ENCODE results near the gene AKAIN1.

Gene AKAIN1

GRCh38 chr18:5162111-5162510, 34.9 kb downstream of the AKAIN1 start:
- no peak for DNase-seq (ENCODE audit: low read depth in 2 of 2)

DNA sequence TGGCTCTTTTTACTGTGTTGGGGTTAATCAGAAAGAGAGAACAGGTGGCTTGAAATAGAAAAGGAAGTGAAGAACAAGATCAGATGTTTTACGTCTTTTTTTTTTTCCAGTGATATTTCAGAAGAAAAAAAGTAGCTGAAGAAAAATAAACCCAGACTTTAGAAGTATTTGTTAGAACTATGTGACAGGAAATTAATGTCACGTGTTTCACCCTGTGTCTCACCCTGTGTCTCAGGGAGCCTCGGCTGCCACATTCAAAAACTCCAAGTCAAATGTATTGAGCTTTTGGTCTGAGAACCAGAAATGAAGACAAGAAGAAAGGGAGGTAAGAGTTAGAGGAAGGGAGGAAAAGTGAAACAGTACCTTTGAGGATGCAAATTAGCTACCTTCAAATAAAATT, 38.0 kb downstream of the AKAIN1 start:
- no peak for DNase-seq (ENCODE audit: low read depth in 2 of 2)

GRCh38 chr18:5158587-5158986, 38.5 kb downstream of the AKAIN1 start:
- no peak for DNase-seq (ENCODE audit: low read depth in 2 of 2)

DNA sequence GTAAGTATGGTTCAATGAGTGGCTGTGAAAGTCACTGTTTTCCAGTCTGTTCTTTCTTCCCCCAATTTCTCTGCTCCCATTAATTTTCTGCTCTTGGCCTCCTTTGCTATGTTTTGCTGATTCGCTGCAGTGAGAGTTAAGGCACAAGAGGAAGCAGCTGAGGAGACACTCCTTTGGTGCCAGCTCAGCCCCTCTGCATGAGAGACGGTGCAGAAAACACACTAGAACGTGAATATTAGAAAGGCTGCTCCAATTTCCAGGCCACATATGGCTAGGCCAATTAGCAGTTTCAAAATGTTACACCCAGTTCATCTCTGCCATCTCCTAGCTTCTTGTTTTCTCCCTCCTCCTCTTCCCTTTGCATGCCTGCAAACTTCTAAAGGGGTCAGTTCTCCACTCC, 38.9 kb downstream of the AKAIN1 start:
- no peak for DNase-seq (ENCODE audit: low read depth in 2 of 2)

GRCh38 chr18:5155907-5156287, 41.2 kb downstream of the AKAIN1 start:
- DNase-seq (ENCODE audit: low read depth in 2 of 2) = no peak

DNA sequence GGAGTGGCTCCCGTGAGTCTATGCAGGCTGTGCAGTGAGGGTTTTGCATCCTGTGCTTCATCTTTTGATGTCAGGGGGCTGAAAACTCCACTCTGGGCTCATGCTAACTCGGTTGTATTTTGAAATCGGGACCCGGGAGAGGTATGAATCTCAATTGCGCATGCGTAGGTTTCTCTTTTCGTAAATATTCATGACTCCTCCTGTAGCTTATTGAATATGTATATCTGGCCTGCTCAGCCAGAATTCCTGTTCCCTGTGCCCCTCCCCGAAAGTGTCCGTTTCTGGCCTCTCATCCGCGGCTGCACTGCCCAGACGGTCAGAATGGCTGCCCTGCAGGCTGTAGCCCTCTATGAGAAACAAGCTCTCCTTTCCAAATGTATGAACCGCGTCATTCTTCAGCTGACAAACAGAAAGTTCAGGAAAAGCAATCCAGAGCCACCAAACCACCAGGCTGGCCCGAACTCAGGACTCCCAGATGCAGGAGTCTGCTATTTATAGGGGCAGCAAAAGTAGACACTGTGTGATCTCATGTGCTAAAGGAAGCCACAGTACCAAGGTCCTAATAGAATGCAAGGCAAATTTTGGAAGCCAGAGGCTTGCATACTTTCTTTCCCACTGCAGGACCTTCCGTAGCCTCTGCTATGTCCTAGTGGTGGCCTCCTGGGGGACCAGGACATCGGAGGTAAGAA, 41.7 kb downstream of the AKAIN1 start:
- no peak for DNase-seq (ENCODE audit: low read depth in 2 of 2)

DNA sequence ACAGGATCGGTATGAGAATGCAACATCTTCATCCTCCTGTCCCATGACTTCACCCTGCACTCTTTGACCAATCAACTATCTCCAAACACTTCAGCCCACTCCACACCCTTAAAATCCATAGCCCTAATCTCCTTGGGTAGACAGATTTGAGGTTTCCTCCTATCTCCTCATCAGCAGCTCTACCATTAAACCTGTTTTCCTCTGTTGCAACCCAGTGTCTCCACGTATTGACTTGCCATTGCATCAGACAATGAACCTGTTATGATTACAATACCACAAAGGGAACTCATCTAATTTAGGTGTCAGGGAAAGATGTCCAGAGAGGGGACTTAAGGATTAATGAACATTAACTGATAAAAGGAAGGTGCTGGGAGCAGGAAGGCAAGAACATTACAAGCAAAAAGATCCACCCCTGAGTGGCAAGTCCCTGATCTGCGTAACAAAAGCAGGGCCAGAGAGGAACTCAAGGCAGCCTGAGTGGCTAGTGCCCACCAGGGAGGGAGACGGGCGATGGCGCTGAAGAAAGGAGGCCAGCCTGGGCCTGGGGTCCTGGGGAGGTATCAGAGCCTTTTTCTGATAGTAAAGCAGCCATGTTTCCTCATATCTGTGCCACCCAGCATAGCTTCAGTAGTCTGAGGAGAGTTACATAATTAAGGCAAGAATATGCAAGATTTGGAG, 44.6 kb downstream of the AKAIN1 start:
- no peak for DNase-seq (ENCODE audit: low read depth in 2 of 2)

- no peak for DNase-seq (ENCODE audit: low read depth in 2 of 2)
These were observed 46.2 kb downstream of the AKAIN1 start for GRCh38 chr18:5150894-5151293.

DNA sequence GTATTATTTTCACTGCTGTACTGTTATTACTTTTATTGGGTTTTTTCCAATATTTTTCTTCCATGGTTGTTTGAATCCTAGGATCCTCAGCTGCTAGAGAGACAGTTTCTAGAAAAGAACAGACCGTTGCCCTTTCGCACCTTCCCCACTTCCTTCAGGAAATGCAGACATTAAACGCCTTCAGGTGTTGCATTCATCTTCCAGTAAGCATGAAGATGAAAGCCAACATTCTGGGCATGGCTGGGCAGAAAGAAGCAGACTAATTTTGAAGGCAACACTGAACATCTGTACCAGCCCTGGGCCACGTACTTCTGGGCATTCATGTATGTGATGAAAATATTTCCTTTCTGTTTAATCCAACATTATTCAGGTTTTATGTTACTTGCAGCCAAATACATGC, 51.0 kb downstream of the AKAIN1 start:
- DNase-seq (ENCODE audit: low read depth in 2 of 2) = no peak

GRCh38 chr18:5145168-5145825, 51.8 kb downstream of the AKAIN1 start:
- no peak for DNase-seq (ENCODE audit: low read depth in 2 of 2)

DNA sequence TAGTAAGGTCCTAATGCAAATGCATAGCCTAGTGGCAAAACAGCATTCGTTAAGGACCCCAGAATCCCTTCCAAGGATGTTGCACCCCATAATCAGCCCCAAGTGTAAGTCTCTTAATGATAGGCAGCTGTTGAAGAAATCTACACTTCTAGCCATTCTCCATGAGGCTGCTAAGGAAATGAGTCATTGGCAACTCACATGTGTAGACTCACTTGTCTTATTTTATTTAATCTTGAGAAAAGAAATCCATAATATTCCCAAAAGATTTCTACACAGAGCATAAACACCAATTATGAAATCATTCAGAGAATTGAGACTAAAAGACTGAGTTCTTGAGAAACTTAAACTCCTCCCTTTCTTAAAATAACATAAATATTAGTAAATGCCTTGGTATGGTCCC, 52.4 kb downstream of the AKAIN1 start:
- DNase-seq (ENCODE audit: low read depth in 2 of 2) = no peak

- DNase-seq (ENCODE audit: low read depth in 2 of 2) = no peak
These were observed 54.2 kb downstream of the AKAIN1 start for GRCh38 chr18:5142859-5143258.

DNA sequence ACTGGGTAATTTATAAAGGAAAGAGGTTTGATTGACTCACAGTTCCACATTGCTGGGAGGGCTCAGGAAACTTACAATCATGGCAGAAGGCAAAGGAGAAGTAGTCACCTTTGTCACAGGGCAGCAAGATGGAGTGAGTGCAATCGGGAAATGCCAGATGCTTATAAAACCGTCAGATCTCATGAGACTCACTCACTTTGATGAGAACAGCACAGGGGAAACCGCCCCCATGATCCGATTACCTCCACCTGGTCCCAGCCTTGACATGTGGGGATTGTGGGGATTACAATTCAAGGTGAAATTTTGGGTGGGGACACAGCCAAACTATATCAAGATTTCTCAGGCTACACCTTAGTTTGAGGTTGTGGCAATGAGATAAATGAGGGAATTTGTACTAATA, 54.9 kb downstream of the AKAIN1 start:
- no peak for DNase-seq (ENCODE audit: low read depth in 2 of 2)

- no peak for DNase-seq (ENCODE audit: low read depth in 2 of 2)
These were observed 59.8 kb downstream of the AKAIN1 start for GRCh38 chr18:5137261-5137660.

DNA sequence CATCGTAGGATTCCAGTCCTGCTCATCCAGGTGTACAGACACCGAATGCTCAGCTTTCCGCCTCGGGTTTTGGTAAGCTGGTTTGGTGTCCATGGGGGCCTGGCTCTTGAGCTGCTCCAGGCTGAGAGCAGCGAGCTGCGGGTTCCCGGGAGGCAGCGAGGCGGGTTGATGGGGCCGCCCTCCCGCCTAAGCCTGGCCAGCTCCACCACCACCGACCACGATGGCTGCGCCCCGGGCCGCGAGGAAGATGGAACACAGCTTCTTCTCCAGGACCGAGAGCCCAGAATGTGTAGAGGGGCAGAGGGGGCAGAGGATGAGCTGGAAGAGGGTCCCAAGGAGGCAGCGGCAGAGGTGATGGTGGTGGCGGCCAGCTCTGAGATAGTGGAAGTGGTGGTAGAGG, 64.1 kb downstream of the AKAIN1 start:
- no peak for DNase-seq (ENCODE audit: low read depth in 2 of 2)

DNA sequence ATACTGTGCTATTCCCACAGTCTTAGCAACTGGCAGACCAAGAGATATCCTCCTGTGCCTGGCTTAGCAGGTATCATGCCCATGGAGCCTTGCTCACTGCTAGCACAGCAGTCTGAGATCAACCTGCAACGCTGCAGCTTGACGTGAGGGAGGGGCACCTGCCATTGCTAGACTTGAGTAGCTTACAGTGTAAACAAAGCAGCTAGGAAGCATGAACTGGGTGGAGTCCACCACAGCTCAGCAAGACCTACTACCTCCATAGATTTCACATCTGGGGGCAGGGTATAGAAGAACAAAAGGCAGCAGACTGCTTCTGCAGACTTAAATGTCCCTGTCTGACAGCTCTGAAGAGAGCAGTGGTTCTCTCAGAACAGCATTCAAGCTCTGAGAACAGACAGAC, 74.8 kb downstream of the AKAIN1 start:
- no peak for DNase-seq (ENCODE audit: low read depth in 2 of 2)

GRCh38 chr18:5110266-5110665, 86.8 kb downstream of the AKAIN1 start:
- no peak for DNase-seq (ENCODE audit: low read depth in 2 of 2)

- DNase-seq (ENCODE audit: low read depth in 2 of 2) = no peak
These were observed 89.1 kb downstream of the AKAIN1 start for GRCh38 chr18:5107988-5108387.

DNA sequence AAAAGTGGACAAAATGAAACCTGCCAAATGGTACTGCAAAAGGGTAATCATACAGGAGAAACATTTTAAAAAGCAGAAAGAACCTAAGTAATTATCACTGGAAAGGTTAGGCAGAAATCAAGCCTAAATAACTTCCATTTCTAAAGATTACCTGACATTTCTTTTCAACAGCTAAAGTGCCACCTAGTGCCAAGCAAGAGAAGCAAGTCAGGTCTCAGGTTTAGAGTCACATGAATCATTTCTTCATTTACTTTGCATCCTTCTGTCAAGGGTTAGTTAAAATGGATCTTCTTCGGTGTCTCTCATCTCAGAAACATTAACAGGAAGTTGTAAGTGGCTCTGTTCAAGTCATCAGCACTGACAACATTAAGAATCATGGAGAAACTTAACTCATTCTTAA, 90.3 kb downstream of the AKAIN1 start:
- DNase-seq (ENCODE audit: low read depth in 2 of 2) = no peak

- no peak for DNase-seq (ENCODE audit: low read depth in 2 of 2)
These were observed 92.8 kb downstream of the AKAIN1 start for GRCh38 chr18:5104246-5104645.

DNA sequence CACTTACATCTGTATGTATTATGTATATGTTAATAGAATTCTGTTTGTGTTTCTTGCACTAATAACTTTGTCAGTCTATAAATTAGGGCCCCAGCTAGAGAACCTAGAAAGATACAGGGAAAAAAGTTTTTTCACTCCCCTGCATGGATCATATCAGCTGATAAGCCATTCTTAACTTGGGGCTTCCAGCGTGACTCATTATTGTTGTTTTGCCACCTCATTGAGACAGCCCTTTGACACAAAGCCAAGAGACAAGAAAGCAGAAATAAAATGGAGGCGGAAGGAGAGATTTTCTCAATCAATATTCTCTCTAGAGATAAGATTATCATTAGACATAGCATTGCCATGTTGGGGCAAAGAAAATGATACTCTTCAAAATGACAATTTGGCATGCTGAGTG, 93.4 kb downstream of the AKAIN1 start:
- DNase-seq (ENCODE audit: low read depth in 2 of 2) = no peak

DNA sequence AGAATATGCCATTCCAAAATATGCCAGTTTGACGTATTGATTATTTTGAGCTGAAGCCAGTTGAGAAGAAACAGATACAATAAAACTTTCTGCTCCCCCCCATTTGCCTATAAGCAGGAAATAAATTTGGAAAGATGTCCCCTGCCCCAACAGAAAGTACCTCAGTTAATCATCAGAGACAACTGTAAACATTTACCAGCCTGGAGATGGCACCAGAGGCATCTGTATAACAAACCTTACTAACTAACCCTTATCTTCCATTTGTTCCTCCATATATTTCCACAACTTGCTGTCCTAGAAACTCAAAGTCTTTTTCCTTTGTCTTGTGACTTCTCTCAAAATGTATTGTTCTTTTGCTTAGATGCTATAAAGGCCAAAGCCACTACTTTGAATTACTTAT, 93.8 kb downstream of the AKAIN1 start:
- DNase-seq (ENCODE audit: low read depth in 2 of 2) = no peak

- no peak for DNase-seq (ENCODE audit: low read depth in 2 of 2)
These were observed 99.8 kb downstream of the AKAIN1 start for GRCh38 chr18:5097116-5097703.

Data from stimulated activated CD8-positive, alpha-beta memory T cell treated with anti-CD3 and anti-CD28 coated beads, Interleukin-7, amount 100 ng/mL, for 4 hours (primary cell).